ENCODE data around the gene ASTN2. TPM values are rescaled to one million over a fixed set of nuclear protein-coding genes. Genes with fewer than 3 reads are reported as not detected.

The ASTN2 gene
- total RNA-seq, 4 donors from 2014 or later, result 3.3 to 10.2 (median 6.3) TPM

DNA sequence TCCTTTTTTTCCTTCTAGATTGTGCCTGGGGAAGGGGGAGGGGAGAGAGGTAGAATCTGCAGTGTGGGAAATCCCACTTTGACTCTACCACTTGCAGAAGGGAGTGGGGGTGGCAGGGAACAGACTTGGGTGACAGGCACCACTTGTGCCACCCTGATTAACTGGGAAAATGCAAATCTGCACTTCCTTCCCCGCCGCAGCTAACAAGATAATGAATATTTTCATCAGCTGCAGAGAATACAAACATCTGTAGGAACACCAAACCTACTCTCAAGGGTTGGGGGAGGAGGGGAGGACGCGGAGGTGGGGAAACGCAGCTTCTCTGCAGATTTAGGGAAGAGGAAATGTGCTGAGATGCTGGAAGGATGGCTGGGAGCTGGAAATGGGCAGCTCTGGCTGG lies 654.2 kb downstream of the ASTN2 start:
- Histone ChIP-seq H3K4me1 (no peaks in the 10 kb centered on the region), H3K9me3 (no peaks in the 10 kb centered on the region)
- no peak for TF ChIP-seq POLR2A (IDR thresholded peaks at IDR 0.05)
- TF ChIP-seq, protein P1, sequence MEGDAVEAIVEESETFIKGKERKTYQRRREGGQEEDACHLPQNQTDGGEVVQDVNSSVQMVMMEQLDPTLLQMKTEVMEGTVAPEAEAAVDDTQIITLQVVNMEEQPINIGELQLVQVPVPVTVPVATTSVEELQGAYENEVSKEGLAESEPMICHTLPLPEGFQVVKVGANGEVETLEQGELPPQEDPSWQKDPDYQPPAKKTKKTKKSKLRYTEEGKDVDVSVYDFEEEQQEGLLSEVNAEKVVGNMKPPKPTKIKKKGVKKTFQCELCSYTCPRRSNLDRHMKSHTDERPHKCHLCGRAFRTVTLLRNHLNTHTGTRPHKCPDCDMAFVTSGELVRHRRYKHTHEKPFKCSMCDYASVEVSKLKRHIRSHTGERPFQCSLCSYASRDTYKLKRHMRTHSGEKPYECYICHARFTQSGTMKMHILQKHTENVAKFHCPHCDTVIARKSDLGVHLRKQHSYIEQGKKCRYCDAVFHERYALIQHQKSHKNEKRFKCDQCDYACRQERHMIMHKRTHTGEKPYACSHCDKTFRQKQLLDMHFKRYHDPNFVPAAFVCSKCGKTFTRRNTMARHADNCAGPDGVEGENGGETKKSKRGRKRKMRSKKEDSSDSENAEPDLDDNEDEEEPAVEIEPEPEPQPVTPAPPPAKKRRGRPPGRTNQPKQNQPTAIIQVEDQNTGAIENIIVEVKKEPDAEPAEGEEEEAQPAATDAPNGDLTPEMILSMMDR (IDR thresholded peaks at IDR 0.05), result no peak

DNA sequence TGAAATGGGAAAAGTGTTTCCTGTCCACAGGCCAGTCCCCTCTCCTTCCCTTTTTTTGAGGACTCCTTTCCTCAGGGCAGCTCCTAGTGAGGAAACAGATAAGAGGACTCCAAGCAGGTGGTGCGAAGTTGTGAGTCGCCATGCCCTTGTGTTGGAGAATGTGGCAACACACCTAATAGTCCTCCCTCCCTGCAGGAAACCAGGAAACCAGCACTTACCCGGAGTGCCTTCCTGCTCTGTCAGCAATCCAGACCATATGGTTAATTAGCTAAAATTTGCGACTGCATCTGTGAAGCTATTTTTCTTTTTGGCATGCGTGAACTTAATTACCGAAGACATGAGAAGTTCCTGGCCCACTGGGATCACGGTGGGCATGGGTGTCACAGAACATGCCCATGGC lies 657.8 kb downstream of the ASTN2 start:
- Histone ChIP-seq H3K9me3 (no peaks in the 10 kb centered on the region), H3K4me1 (no peaks in the 10 kb centered on the region), H3K36me3 (no peaks in the 10 kb centered on the region), H3K27ac (no peak overlapping the region), H3K27me3 (no peaks in the 10 kb centered on the region), H3K4me3 (no peak overlapping the region)
- TF ChIP-seq, protein P1 (IDR thresholded peaks at IDR 0.05), result no peak
- TF ChIP-seq POLR2A (IDR thresholded peaks at IDR 0.05), result no peak
- no peak for DNase-seq

More for the DNA sequence above, 654.2 kb downstream of the ASTN2 start:
- H3K27ac ChIP-seq, result no peak overlapping the region
- DNase-seq, result no peak
- H3K36me3 ChIP-seq, result no peaks in the 10 kb centered on the region
- no peaks in the 10 kb centered on the region for H3K27me3 ChIP-seq
- H3K4me3 ChIP-seq, result no peak overlapping the region

DNA sequence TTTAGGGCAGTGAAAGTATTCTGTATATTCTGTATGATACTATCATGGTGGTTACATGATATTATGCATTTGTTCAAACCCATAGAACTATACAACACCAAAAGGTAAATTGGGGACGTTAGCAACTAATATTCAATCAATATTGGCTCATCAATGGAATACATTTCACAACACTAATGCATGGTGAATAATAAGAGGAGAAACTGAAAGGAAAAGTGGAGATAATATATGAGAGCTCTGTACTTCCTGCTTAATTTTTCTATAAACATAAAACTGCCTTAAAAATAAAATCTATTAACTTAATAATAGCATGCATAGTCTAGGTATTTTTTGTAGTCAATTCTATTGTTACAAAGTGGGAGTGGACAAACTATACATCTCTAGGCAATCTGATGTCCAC lies 661.5 kb downstream of the ASTN2 start:
- DNase-seq, result no peak
- no peak overlapping the region for H3K4me3 ChIP-seq
- H3K36me3 ChIP-seq, result no peaks in the 10 kb centered on the region
- H3K4me1 ChIP-seq, result no peaks in the 10 kb centered on the region
- H3K27ac ChIP-seq, result no peak overlapping the region
- H3K9me3 ChIP-seq, result no peaks in the 10 kb centered on the region
- TF ChIP-seq POLR2A (IDR thresholded peaks at IDR 0.05), result no peak
- TF ChIP-seq, protein P1 (IDR thresholded peaks at IDR 0.05), result no peak
- H3K27me3 ChIP-seq, result no peaks in the 10 kb centered on the region

DNA sequence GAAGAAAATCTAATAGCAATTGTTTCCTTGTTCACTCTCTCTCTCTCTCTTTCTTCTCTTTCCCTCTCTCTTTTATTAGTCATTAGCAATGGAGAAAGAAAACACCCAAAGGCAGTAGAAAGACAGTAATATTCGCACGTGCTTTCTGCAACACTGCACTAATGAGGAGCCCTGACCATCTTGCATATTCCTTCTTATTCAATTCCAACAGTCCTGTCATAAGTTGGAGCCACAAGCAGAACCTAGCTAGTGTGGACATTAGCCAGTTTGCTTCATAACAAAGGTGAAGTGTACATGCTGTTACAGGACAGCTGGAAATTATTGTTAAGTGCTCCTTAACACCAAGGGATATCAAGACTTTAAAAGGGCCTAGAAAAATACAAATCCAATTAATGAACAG lies 664.3 kb downstream of the ASTN2 start:
- no peak for DNase-seq
- Histone ChIP-seq H3K27ac (no peak overlapping the region), H3K4me3 (no peak overlapping the region), H3K36me3 (no peaks in the 10 kb centered on the region), H3K9me3 (no peaks in the 10 kb centered on the region), H3K27me3 (no peaks in the 10 kb centered on the region), H3K4me1 (no peaks in the 10 kb centered on the region)
- TF ChIP-seq, protein P1 (IDR thresholded peaks at IDR 0.05), result no peak
- no peak for TF ChIP-seq POLR2A (IDR thresholded peaks at IDR 0.05)

DNA sequence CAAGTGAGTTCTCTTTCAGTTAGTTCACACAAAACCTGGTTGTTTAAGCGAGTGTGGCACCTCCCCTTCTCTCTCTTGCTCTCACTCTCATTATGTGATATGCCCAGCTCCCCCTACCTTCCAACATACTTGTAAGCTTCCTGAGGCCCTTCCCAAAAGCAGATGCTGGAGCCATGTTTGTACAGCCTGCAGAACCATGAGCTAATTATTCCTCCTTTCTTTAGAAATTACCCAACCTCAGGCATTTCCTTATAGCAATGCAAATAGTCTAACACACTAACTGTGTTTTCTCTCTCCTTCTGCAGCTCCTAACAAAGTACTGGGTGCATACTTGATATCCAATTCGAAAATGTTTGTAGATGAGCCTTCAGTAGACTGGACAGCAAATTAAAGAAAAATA lies 665.1 kb downstream of the ASTN2 start:
- TF ChIP-seq, protein P1 (IDR thresholded peaks at IDR 0.05), result no peak
- TF ChIP-seq POLR2A (IDR thresholded peaks at IDR 0.05), result no peak
- Histone ChIP-seq H3K9me3 (no peaks in the 10 kb centered on the region), H3K4me1 (no peaks in the 10 kb centered on the region), H3K36me3 (no peaks in the 10 kb centered on the region), H3K4me3 (no peak overlapping the region), H3K27ac (no peak overlapping the region), H3K27me3 (no peaks in the 10 kb centered on the region)
- DNase-seq, result no peak

DNA sequence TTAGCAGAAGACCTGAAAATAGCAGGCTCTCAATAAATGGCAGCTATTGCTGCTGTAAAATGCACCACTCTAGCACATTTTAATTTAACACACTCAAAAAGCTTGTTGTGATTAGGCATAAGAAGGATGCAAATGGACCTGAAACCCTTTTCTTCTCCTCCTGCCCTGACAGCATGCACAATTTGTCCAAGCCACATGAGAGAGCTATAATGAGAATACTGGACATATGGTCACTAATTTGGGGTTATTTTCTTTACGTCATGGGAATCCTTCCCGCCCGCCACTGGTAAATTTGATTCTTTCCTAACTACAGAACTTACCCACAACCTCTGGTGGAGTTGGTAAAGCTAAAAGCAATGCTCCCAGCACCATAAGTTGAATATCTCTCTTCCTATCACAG lies 665.7 kb downstream of the ASTN2 start:
- no peaks in the 10 kb centered on the region for H3K27me3 ChIP-seq
- H3K9me3 ChIP-seq, result no peaks in the 10 kb centered on the region
- no peaks in the 10 kb centered on the region for H3K36me3 ChIP-seq
- H3K27ac ChIP-seq, result no peak overlapping the region
- TF ChIP-seq, protein P1 (IDR thresholded peaks at IDR 0.05), result no peak
- TF ChIP-seq POLR2A (IDR thresholded peaks at IDR 0.05), result no peak
- H3K4me1 ChIP-seq, result no peaks in the 10 kb centered on the region
- no peak for DNase-seq
- no peak overlapping the region for H3K4me3 ChIP-seq

All from Peyer's patch (tissue), 4 donors.